ENCODE results near the gene ARL8A.
"Not testable (repeated sequence)": the region's sequence is repeated elsewhere in the genome, so short reads cannot be mapped to it uniquely, and the experiment has no call there.

ARL8A gene

GRCh38 chr1:202187041-202187671 is 42.6 kb upstream of the ARL8A start:
- WGBS (ENCODE audit: insufficient coverage, insufficient read length), result no CpG with 5 or more reads among the region's 8 CpGs
- DNase-seq (ENCODE audit: low read depth, low spot score), result no peak
- Histone ChIP-seq H3K4me3 (ENCODE audit: low read length) (no peak overlapping the region), H3K27me3 (ENCODE audit: control insufficient read depth, insufficient read depth, low read length) (no peaks in the 10 kb centered on the region), H3K9me3 (ENCODE audit: control insufficient read depth, insufficient read depth, low read length) (no peaks in the 10 kb centered on the region), H3K36me3 (ENCODE audit: control insufficient read depth, insufficient read depth, low read length) (no peaks in the 10 kb centered on the region), H3K27ac (ENCODE audit: low read length) (no peak overlapping the region), H3K4me1 (ENCODE audit: control insufficient read depth, insufficient read depth, low read length) (peaks cover 3% of the 10 kb centered on the region; the same call in 1 of the 2 replicates)

- Histone ChIP-seq H3K4me3 (ENCODE audit: low read length) (no peak overlapping the region), H3K36me3 (ENCODE audit: control insufficient read depth, insufficient read depth, low read length) (no peaks in the 10 kb centered on the region), H3K27me3 (ENCODE audit: control insufficient read depth, insufficient read depth, low read length) (no peaks in the 10 kb centered on the region), H3K4me1 (ENCODE audit: control insufficient read depth, insufficient read depth, low read length) (peaks cover 3% of the 10 kb centered on the region; the same call in 1 of the 2 replicates), H3K9me3 (ENCODE audit: control insufficient read depth, insufficient read depth, low read length) (no peaks in the 10 kb centered on the region), H3K27ac (ENCODE audit: low read length) (no peak overlapping the region)
- WGBS (ENCODE audit: insufficient coverage, insufficient read length), result no CpG with 5 or more reads among the region's 7 CpGs
- no peak for DNase-seq (ENCODE audit: low read depth, low spot score)
Measured at GRCh38 chr1:202186327-202186726, 41.8 kb upstream of the ARL8A start.

- Histone ChIP-seq H3K4me1 (ENCODE audit: control insufficient read depth, insufficient read depth, low read length) (peaks cover 3% of the 10 kb centered on the region; the same call in 1 of the 2 replicates), H3K9me3 (ENCODE audit: control insufficient read depth, insufficient read depth, low read length) (no peaks in the 10 kb centered on the region), H3K4me3 (ENCODE audit: low read length) (no peak overlapping the region), H3K27me3 (ENCODE audit: control insufficient read depth, insufficient read depth, low read length) (no peaks in the 10 kb centered on the region), H3K27ac (ENCODE audit: low read length) (no peak overlapping the region), H3K36me3 (ENCODE audit: control insufficient read depth, insufficient read depth, low read length) (no peaks in the 10 kb centered on the region)
- peak; percentile 98 for DNase-seq (ENCODE audit: low read depth, low spot score)
- no CpG with 5 or more reads among the region's 19 CpGs for WGBS (ENCODE audit: insufficient coverage, insufficient read length)
Measured at GRCh38 chr1:202184750-202185460, 40.4 kb upstream of the ARL8A start.

- no peak for DNase-seq (ENCODE audit: low read depth, low spot score)
- Histone ChIP-seq H3K9me3 (ENCODE audit: control insufficient read depth, insufficient read depth, low read length) (no peaks in the 10 kb centered on the region), H3K27me3 (ENCODE audit: control insufficient read depth, insufficient read depth, low read length) (no peaks in the 10 kb centered on the region), H3K4me3 (ENCODE audit: low read length) (no peak overlapping the region), H3K4me1 (ENCODE audit: control insufficient read depth, insufficient read depth, low read length) (peaks cover 3% of the 10 kb centered on the region; the same call in 1 of the 2 replicates), H3K27ac (ENCODE audit: low read length) (no peak overlapping the region), H3K36me3 (ENCODE audit: control insufficient read depth, insufficient read depth, low read length) (no peaks in the 10 kb centered on the region)
- WGBS (ENCODE audit: insufficient coverage, insufficient read length), result no CpG with 5 or more reads among the region's 8 CpGs
Measured at GRCh38 chr1:202182040-202182877, 37.7 kb upstream of the ARL8A start.

GRCh38 chr1:202181586-202181985 is 37.0 kb upstream of the ARL8A start:
- Histone ChIP-seq H3K4me1 (ENCODE audit: control insufficient read depth, insufficient read depth, low read length) (peaks cover 3% of the 10 kb centered on the region; the same call in 1 of the 2 replicates), H3K9me3 (ENCODE audit: control insufficient read depth, insufficient read depth, low read length) (no peaks in the 10 kb centered on the region), H3K27ac (ENCODE audit: low read length) (no peak overlapping the region), H3K4me3 (ENCODE audit: low read length) (no peak overlapping the region), H3K27me3 (ENCODE audit: control insufficient read depth, insufficient read depth, low read length) (no peaks in the 10 kb centered on the region), H3K36me3 (ENCODE audit: control insufficient read depth, insufficient read depth, low read length) (no peaks in the 10 kb centered on the region)
- DNase-seq (ENCODE audit: low read depth, low spot score), result no peak
- WGBS (ENCODE audit: insufficient coverage, insufficient read length), result no CpG with 5 or more reads among the region's 7 CpGs

- H3K4me3 ChIP-seq (ENCODE audit: low read length); H3K27ac ChIP-seq (ENCODE audit: low read length); H3K27me3 ChIP-seq (ENCODE audit: control insufficient read depth, insufficient read depth, low read length); H3K36me3 ChIP-seq (ENCODE audit: control insufficient read depth, insufficient read depth, low read length); DNase-seq (ENCODE audit: low read depth, low spot score); H3K9me3 ChIP-seq (ENCODE audit: control insufficient read depth, insufficient read depth, low read length); H3K4me1 ChIP-seq (ENCODE audit: control insufficient read depth, insufficient read depth, low read length): not testable (repeated sequence)
- no CpG with 5 or more reads among the region's 2 CpGs for WGBS (ENCODE audit: insufficient coverage, insufficient read length)
Measured at GRCh38 chr1:202180751-202181139, 36.2 kb upstream of the ARL8A start.

GRCh38 chr1:202179828-202180750 is 35.6 kb upstream of the ARL8A start:
- Histone ChIP-seq H3K4me1 (ENCODE audit: control insufficient read depth, insufficient read depth, low read length) (peaks cover 3% of the 10 kb centered on the region; the same call in 1 of the 2 replicates), H3K27me3 (ENCODE audit: control insufficient read depth, insufficient read depth, low read length) (no peaks in the 10 kb centered on the region), H3K9me3 (ENCODE audit: control insufficient read depth, insufficient read depth, low read length) (no peaks in the 10 kb centered on the region), H3K36me3 (ENCODE audit: control insufficient read depth, insufficient read depth, low read length) (no peaks in the 10 kb centered on the region), H3K4me3 (ENCODE audit: low read length) (no peak overlapping the region), H3K27ac (ENCODE audit: low read length) (no peak overlapping the region)
- DNase-seq (ENCODE audit: low read depth, low spot score), result no peak
- WGBS (ENCODE audit: insufficient coverage, insufficient read length), result no CpG with 5 or more reads among the region's 19 CpGs

- Histone ChIP-seq H3K27me3 (ENCODE audit: control insufficient read depth, insufficient read depth, low read length) (no peaks in the 10 kb centered on the region), H3K9me3 (ENCODE audit: control insufficient read depth, insufficient read depth, low read length) (no peaks in the 10 kb centered on the region), H3K27ac (ENCODE audit: low read length) (no peak overlapping the region), H3K36me3 (ENCODE audit: control insufficient read depth, insufficient read depth, low read length) (no peaks in the 10 kb centered on the region), H3K4me1 (ENCODE audit: control insufficient read depth, insufficient read depth, low read length) (no peaks in the 10 kb centered on the region), H3K4me3 (ENCODE audit: low read length) (no peak overlapping the region)
- DNase-seq (ENCODE audit: low read depth, low spot score), result no peak
- WGBS (ENCODE audit: insufficient coverage, insufficient read length), result no CpG with 5 or more reads among the region's 29 CpGs
Measured at GRCh38 chr1:202176949-202177927, 32.7 kb upstream of the ARL8A start.

- WGBS (ENCODE audit: insufficient coverage, insufficient read length), result no CpG with 5 or more reads among the region's 7 CpGs
- no peak for DNase-seq (ENCODE audit: low read depth, low spot score)
- no peak overlapping the region for H3K27ac ChIP-seq (ENCODE audit: low read length)
Measured at GRCh38 chr1:202173993-202174392, 29.5 kb upstream of the ARL8A start.

More at GRCh38 chr1:202173993-202174392, 29.5 kb upstream of the ARL8A start:
- no peak overlapping the region for H3K4me3 ChIP-seq (ENCODE audit: low read length)
- H3K36me3 ChIP-seq (ENCODE audit: control insufficient read depth, insufficient read depth, low read length), result peaks cover 3% of the 10 kb centered on the region; the same call in 1 of the 2 replicates
- no peaks in the 10 kb centered on the region for H3K27me3 ChIP-seq (ENCODE audit: control insufficient read depth, insufficient read depth, low read length)
- no peaks in the 10 kb centered on the region; the same call in 1 of the 2 replicates for H3K4me1 ChIP-seq (ENCODE audit: control insufficient read depth, insufficient read depth, low read length)
- H3K9me3 ChIP-seq (ENCODE audit: control insufficient read depth, insufficient read depth, low read length), result no peaks in the 10 kb centered on the region
